Lower leg skin (tissue), 4 donors: ENCODE data around the gene SLC9A6. TPM values are rescaled to one million over a fixed set of nuclear protein-coding genes. Genes with fewer than 3 reads are reported as not detected.

ENCODE experiments used
- DNase-seq, 2 donors: peaks; one replicate each; pipeline ENCODE4 v3.0.0-alpha.2; 2019; ENCODE audit warnings: low spot score in 2 of 2
- H3K4me3 ChIP-seq: fragments of 200-600 bp; sonication (generic); 2 replicates; pipeline ENCODE4 v1.5.1; 2017; ENCODE audit warnings: mild to moderate bottlenecking, low read depth; ENCODE audit not compliant: poor library complexity, severe bottlenecking
- POLR2A ChIP-seq, 2 donors: fragments of 450-650 bp; IDR thresholded peaks; one replicate each; pipeline ENCODE4 v1.6.1; 2016 to 2017; ENCODE audit warnings: antibody characterized with exemption in 2 of 2, mild to moderate bottlenecking in 1 of 2, moderate library complexity in 1 of 2
- WGBS, 2 donors: methylation state at CpG; one replicate each; pipeline ENCODE4 v1.1.5; 2018; 5-methylcytosine and 5-hydroxymethylcytosine counted together
- intact Hi-C: fragments of 100-400 bp; cut with DNase I; formaldehyde crosslinking; loops from one replicate; pipeline ENCODE4 v1.15.0; 2023; ENCODE audit warnings: low total_unique reads
- total RNA-seq, 4 donors: library from RNA; depleted of rRNA; stranded (reverse); fragments of >200 nt; gene quantifications; one replicate each; pipeline ENCODE4 v1.1.0, GENCODE V29; 2016
- TF ChIP-seq, protein P1 (sequence below), 3 donors: fragments of 450-650 bp; IDR thresholded peaks; one replicate each; pipeline ENCODE4 v1.5.1; 2016; ENCODE audit warnings: antibody characterized with exemption in 3 of 3, mild to moderate bottlenecking in 3 of 3, moderate library complexity in 2 of 3

The SLC9A6 gene
- total RNA-seq, 4 donors from 2014 or later = 11.6 to 18.1 (median 17.2) TPM

DNA sequence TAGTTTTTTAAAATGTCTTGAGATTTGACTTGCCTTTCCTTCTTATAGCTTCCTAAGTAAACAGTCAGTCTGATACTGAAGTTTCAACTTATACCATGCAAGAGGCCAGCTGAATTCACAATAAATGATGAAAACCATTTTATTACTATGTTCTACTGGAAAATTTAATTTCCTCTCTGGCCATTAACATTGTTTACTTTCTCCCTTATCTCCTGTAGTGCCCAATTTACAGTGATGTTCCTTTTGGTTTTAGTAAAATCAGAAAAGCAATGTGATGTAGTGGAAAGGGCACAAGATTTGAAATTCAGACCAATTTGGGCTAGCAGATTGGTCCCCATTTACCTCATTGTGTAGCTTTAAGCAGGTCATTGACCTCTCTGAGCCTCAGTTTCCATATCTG, 54.2 kb downstream of the SLC9A6 start:
- no peak for DNase-seq
- H3K4me3 ChIP-seq = no peak overlapping the region
- no peak for TF ChIP-seq POLR2A (IDR thresholded peaks at IDR 0.05)
- TF ChIP-seq, protein P1, sequence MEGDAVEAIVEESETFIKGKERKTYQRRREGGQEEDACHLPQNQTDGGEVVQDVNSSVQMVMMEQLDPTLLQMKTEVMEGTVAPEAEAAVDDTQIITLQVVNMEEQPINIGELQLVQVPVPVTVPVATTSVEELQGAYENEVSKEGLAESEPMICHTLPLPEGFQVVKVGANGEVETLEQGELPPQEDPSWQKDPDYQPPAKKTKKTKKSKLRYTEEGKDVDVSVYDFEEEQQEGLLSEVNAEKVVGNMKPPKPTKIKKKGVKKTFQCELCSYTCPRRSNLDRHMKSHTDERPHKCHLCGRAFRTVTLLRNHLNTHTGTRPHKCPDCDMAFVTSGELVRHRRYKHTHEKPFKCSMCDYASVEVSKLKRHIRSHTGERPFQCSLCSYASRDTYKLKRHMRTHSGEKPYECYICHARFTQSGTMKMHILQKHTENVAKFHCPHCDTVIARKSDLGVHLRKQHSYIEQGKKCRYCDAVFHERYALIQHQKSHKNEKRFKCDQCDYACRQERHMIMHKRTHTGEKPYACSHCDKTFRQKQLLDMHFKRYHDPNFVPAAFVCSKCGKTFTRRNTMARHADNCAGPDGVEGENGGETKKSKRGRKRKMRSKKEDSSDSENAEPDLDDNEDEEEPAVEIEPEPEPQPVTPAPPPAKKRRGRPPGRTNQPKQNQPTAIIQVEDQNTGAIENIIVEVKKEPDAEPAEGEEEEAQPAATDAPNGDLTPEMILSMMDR (IDR thresholded peaks at IDR 0.05) = no peak
- intact Hi-C loops = no loop called here

DNA sequence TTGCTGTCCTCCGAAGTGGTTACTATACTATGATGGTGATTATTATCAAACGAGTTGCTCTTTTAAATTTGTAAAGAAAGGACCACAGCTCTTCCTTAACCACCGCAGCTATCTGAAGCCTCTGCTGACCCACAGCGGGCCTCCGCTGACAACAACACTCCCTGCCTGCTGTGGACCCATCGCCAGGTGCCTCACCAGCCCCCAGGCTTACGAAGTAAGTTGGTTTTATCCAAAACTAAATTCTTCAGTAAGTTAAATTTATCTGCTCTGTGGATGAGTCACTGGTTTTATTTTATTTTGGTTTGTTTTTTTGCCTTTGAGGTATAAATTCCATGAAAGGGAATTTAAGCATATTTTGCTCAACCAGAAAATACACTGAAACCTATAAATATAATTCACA, 54.7 kb downstream of the SLC9A6 start:
- WGBS, 2 donors = 56 to 58% methylated on average over 7 of the region's 7 CpGs

DNA sequence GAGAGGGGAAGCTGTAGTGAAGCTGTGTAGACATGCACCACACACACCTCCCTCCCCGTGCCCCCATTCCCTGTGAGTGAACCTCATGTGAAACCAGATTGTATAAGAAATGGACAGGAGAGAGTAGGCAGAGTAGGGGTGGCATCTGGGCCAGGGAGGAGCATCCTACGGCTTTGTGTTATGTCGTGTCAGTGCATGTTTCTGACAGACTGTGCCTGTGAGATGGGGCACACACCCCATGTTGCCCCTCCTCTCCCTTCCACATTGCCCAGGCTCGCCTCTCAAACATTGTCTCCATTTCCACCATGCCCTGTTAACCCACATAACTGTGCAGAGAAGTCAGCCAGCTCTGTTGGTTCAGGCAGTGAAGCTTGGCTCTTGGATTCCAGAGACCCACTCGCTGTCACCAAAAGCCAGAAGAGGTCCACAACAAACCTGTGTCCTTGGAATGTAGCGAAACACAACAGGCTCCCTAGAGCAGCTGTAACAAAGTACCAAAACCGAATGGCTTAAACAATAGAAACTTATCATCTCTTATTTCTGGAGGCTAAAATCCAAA, 56.1 kb downstream of the SLC9A6 start:
- TF ChIP-seq, protein P1 (IDR thresholded peaks at IDR 0.05) = no peak
- TF ChIP-seq POLR2A (IDR thresholded peaks at IDR 0.05) = no peak
- H3K4me3 ChIP-seq = no peak overlapping the region
- intact Hi-C loops = no loop called here
- peak in 1 of 2 donors; percentile 58 for DNase-seq
- WGBS, 2 donors = 58 to 67% methylated on average over 7 of the region's 7 CpGs

More for the DNA sequence above, 54.7 kb downstream of the SLC9A6 start:
- TF ChIP-seq, protein P1 (IDR thresholded peaks at IDR 0.05) = no peak
- TF ChIP-seq POLR2A (IDR thresholded peaks at IDR 0.05) = no peak
- intact Hi-C loops = no loop called here
- H3K4me3 ChIP-seq = no peak overlapping the region
- no peak for DNase-seq

DNA sequence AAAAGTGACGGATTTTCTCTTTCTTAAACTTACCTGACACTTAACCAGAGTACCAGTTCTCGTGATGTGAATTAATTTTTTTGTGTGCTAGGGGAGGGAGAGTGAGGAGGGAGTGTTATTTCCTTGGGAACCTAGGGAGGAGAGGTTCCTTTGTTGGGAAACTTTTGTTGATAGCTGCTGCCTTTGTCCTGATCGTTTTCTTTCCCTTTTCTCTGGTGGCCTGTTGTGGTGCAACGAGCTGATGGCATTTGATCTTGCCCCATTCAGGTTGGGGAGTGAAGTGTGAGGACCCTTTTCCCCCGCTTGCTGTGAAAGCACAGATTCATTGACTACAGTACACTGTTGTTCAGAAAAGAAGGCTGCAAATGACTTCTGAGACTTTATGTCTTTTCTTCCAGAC, 59.8 kb downstream of the SLC9A6 start:
- H3K4me3 ChIP-seq = no peak overlapping the region
- no peak for DNase-seq
- TF ChIP-seq POLR2A (IDR thresholded peaks at IDR 0.05) = no peak
- TF ChIP-seq, protein P1 (IDR thresholded peaks at IDR 0.05) = no peak
- WGBS, 2 donors = 62 to 96% methylated on average over 5 of the region's 5 CpGs
- intact Hi-C loops = no loop called here

DNA sequence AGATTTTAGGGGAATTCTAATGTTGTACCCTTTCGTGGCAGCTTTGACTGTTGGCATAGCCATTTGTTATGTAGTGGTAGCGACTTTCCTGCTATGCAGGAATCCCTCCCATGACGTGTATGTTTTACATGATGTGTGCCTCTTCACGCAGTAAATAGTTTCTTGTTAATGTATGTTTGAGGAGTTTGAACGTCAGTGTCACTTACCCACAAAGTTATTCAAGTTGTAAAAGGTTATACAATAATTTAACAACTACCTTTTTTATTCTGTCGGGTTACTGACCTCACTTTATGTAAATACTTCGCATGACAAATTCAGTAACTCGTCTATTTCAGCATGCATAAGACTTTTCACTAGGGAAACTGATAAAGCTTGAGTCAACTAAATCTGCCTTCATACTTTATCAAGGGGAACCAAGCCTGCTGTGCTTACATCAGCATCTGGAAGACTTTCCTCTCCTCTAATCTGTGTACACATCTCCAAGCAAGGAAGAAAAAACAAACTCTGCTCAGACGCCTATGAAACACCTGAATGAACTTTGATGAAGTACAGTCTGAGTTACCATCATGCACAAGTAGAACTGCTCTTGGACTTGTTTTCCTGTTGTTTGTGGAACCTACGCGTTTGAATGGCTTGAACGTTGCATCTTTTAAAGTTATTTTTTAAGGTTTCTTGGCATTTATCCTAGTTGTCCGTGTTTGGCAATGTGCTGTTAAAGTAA, 61.2 kb downstream of the SLC9A6 start:
- intact Hi-C loops = no loop called here
- 58 to 60% methylated on average over 13 of the region's 13 CpGs for WGBS, 2 donors
- no peak for TF ChIP-seq POLR2A (IDR thresholded peaks at IDR 0.05)
- TF ChIP-seq, protein P1 (IDR thresholded peaks at IDR 0.05) = no peak
- DNase-seq = no peak
- H3K4me3 ChIP-seq = no peak overlapping the region
